HepG2 (cell line): ENCODE data around the gene FAM229A. TPM values are rescaled to one million over a fixed set of nuclear protein-coding genes. Genes with fewer than 3 reads are reported as not detected.

Experiments
- CBX2 ChIP-seq, 2 experiments: fragments of 200-600 bp in 1 of 2; sonication (generic); formaldehyde crosslinking in 1 of 2; IDR thresholded peaks; 2 replicates each; pipeline versions ENCODE4 v1.7.0 to v1.8.1; 2018 to 2022; ENCODE audit warnings: low read depth in 2 of 2, low read length in 1 of 2, mild to moderate bottlenecking in 1 of 2, missing genetic modification reagents in 1 of 2
- FOXA3 ChIP-seq: IDR thresholded peaks from 2 replicates; pipeline ENCODE4 v1.6.1; 2016; ENCODE audit warnings: missing genetic modification reagents, missing compliant biosample characterization
- HMG20B ChIP-seq: conservative IDR thresholded peaks from 2 replicates; pipeline ENCODE4 v1.6.1; 2016; ENCODE audit warnings: missing genetic modification reagents, missing compliant biosample characterization
- JDP2 ChIP-seq: sonication (generic); formaldehyde crosslinking; IDR thresholded peaks from 2 replicates; pipeline ENCODE4 v1.8.1; 2022; ENCODE audit warnings: missing genetic modification reagents, borderline replicate concordance
- KDM5B ChIP-seq: sonication (generic); formaldehyde crosslinking; IDR thresholded peaks from 2 replicates; pipeline ENCODE4 v1.4.0; 2020; ENCODE audit warnings: missing genetic modification reagents, mild to moderate bottlenecking, borderline replicate concordance
- KDM6A ChIP-seq: IDR thresholded peaks from 2 replicates; pipeline ENCODE4 v1.6.1; 2016; ENCODE audit warnings: low read depth
- KLF15 ChIP-seq: sonication (generic); formaldehyde crosslinking; IDR thresholded peaks from 2 replicates; pipeline ENCODE4 v1.8.1; 2023; ENCODE audit warnings: borderline replicate concordance, mild to moderate bottlenecking, inconsistent platforms, missing genetic modification reagents, mixed read lengths
- MLLT10 ChIP-seq: sonication (generic); formaldehyde crosslinking; IDR thresholded peaks from 2 replicates; pipeline ENCODE4 v1.4.0; 2020; ENCODE audit warnings: missing genetic modification reagents
- NFYC ChIP-seq: IDR thresholded peaks from 2 replicates; pipeline ENCODE4 v1.6.1; 2016; ENCODE audit warnings: missing genetic modification reagents, missing compliant biosample characterization
- SKI ChIP-seq: fragments of 450-650 bp; IDR thresholded peaks from one replicate; pipeline ENCODE4 v1.6.1; 2018; ENCODE audit warnings: mild to moderate bottlenecking; ENCODE audit not compliant: partially characterized antibody
- SMC3 ChIP-seq: IDR thresholded peaks from 2 replicates; pipeline ENCODE4 v1.6.1; 2011; ENCODE audit warnings: low read length, improper control_type of control experiment
- SOX6 ChIP-seq, 2 experiments: fragments of 450-650 bp in 1 of 2; sonication (generic) in 1 of 2; formaldehyde crosslinking in 1 of 2; IDR thresholded peaks; 2 replicates each; pipeline versions ENCODE4 v1.4.0 to v1.6.1; 2017 to 2020; ENCODE audit warnings: antibody characterized with exemption in 1 of 2, mild to moderate bottlenecking in 1 of 2, missing genetic modification reagents in 1 of 2
- ZNF180 ChIP-seq: sonication (generic); formaldehyde crosslinking; IDR thresholded peaks from 2 replicates; pipeline ENCODE4 v1.4.0; 2020; ENCODE audit warnings: low read depth, missing genetic modification reagents, borderline replicate concordance
- ZNF232 ChIP-seq: sonication (generic); formaldehyde crosslinking; IDR thresholded peaks from 2 replicates; pipeline ENCODE4 v1.4.0; 2020; ENCODE audit warnings: missing genetic modification reagents, borderline replicate concordance
- ZNF235 ChIP-seq: sonication (generic); formaldehyde crosslinking; IDR thresholded peaks from 2 replicates; pipeline ENCODE4 v1.8.1; 2023; ENCODE audit warnings: mild to moderate bottlenecking, missing genetic modification reagents, borderline replicate concordance
- ZNF333 ChIP-seq: sonication (generic); formaldehyde crosslinking; IDR thresholded peaks from 2 replicates; pipeline ENCODE4 v1.4.0; 2020; ENCODE audit warnings: mild to moderate bottlenecking, missing genetic modification reagents, borderline replicate concordance
- ZNF788 ChIP-seq: sonication (generic); formaldehyde crosslinking; IDR thresholded peaks from 2 replicates; pipeline ENCODE4 v1.5.0; 2020; ENCODE audit warnings: mild to moderate bottlenecking, missing genetic modification reagents, borderline replicate concordance
- polyA plus RNA-seq, 8 experiments: library from polyadenylated mRNA; depleted of rRNA in 3 of 8; stranded (reverse) in 7 of 8; unstranded in 1 of 8; fragments of >200 nt; fragmentation: Illumina TruSeq in 4 of 8; extraction: Trizol in 4 of 8; gene quantifications; 2 replicates each; pipeline versions ENCODE4 v1.2.1 to v1.2.3, GENCODE V29; 2011 to 2016; ENCODE audit warnings: low read depth in 4 of 8, missing spikeins in 1 of 8, mixed read lengths in 1 of 8; ENCODE audit not compliant: insufficient read depth in 1 of 8
- total RNA-seq, 5 experiments: library from RNA; depleted of rRNA; stranded (reverse); fragments of >200 nt; fragmentation: Illumina TruSeq; extraction: Trizol; gene quantifications; 2 replicates each; pipeline ENCODE4 v1.2.3, GENCODE V29; 2016; ENCODE audit warnings: low read depth in 1 of 5
- TF ChIP-seq, protein P1 (sequence below): sonication (generic); formaldehyde crosslinking; IDR thresholded peaks from 2 replicates; pipeline ENCODE4 v1.8.1; 2023; ENCODE audit warnings: missing genetic modification reagents, inconsistent platforms, borderline replicate concordance
- TF ChIP-seq, protein P2 (sequence below): sonication (generic); formaldehyde crosslinking; IDR thresholded peaks from 2 replicates; pipeline ENCODE4 v1.9.0; 2021; ENCODE audit warnings: missing genetic modification reagents, mild to moderate bottlenecking, borderline replicate concordance
- TF ChIP-seq, protein P3 (sequence below): sonication (generic); formaldehyde crosslinking; IDR thresholded peaks from 2 replicates; pipeline ENCODE4 v1.5.0; 2020; ENCODE audit warnings: missing genetic modification reagents
- TF ChIP-seq, protein P4 (sequence below): sonication (generic); formaldehyde crosslinking; IDR thresholded peaks from 2 replicates; pipeline ENCODE4 v1.4.0; 2020; ENCODE audit warnings: mild to moderate bottlenecking, missing genetic modification reagents
- TF ChIP-seq, protein P5 (sequence below): IDR thresholded peaks from 2 replicates; pipeline ENCODE4 v1.6.1; 2016; ENCODE audit warnings: low read depth, borderline replicate concordance

The FAM229A gene
- total and polyA plus RNA-seq, 2 of the 13 experiments (the other 11 are each of a cell fraction or from before 2014, with no cell fraction given) = 3.2 to 17.6 TPM

DNA sequence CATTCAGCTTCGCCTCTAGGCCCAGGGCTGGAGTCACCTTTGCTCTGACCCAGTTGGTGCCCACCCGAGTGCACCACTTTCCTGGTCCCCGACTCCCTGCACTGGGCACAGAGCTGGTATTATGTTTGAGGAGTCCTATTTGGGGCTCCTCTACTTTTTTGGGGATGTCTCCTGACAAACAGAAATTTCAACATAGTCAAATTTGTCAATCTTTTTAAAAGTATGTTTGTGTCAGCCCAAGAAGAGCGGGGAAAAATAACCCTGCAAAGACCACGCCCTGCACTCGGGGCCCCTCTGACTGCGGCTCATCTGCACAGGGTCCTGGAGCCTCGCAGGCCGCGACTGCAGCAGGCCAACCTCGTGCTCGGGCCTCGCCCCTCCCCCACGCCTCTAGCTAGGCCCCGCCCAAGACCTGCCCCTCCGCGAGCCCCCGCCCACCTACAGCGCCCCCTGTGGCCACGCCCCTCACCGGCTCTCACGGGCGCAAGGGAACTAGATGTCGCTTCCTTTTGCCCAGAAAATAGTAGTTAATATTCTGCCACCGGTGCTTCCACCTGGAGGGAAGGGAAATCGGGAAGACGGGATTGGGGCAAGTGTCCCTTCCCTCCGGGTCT lies 11.4 kb downstream of the FAM229A start (continued):
- TF ChIP-seq, protein P1, sequence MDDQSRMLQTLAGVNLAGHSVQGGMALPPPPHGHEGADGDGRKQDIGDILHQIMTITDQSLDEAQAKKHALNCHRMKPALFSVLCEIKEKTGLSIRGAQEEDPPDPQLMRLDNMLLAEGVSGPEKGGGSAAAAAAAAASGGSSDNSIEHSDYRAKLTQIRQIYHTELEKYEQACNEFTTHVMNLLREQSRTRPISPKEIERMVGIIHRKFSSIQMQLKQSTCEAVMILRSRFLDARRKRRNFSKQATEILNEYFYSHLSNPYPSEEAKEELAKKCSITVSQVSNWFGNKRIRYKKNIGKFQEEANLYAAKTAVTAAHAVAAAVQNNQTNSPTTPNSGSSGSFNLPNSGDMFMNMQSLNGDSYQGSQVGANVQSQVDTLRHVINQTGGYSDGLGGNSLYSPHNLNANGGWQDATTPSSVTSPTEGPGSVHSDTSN (CRISPR knock-in tag) = no peak
- TF ChIP-seq, protein P2, sequence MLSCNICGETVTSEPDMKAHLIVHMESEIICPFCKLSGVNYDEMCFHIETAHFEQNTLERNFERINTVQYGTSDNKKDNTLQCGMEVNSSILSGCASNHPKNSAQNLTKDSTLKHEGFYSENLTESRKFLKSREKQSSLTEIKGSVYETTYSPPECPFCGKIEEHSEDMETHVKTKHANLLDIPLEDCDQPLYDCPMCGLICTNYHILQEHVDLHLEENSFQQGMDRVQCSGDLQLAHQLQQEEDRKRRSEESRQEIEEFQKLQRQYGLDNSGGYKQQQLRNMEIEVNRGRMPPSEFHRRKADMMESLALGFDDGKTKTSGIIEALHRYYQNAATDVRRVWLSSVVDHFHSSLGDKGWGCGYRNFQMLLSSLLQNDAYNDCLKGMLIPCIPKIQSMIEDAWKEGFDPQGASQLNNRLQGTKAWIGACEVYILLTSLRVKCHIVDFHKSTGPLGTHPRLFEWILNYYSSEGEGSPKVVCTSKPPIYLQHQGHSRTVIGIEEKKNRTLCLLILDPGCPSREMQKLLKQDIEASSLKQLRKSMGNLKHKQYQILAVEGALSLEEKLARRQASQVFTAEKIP (CRISPR knock-in tag) = no peak
- TF ChIP-seq SKI = no peak
- no peak for TF ChIP-seq SMC3
- peak; percentile 14; the same call in 1 of the 2 replicates for TF ChIP-seq NFYC (CRISPR knock-in tag)
- no peak for TF ChIP-seq ZNF333 (CRISPR knock-in tag)
- TF ChIP-seq MLLT10 = no peak
- peak; percentile 78; the same call in 1 of the 2 replicates for TF ChIP-seq KLF15
- no peak for TF ChIP-seq SOX6 (IDR thresholded peaks at IDR 0.05)
- 0 out of 2 replicates have a peak, but pooled peaks have one; percentile 33 for TF ChIP-seq SOX6 (CRISPR knock-in tag; IDR thresholded peaks at IDR 0.05)
- TF ChIP-seq, protein P3, sequence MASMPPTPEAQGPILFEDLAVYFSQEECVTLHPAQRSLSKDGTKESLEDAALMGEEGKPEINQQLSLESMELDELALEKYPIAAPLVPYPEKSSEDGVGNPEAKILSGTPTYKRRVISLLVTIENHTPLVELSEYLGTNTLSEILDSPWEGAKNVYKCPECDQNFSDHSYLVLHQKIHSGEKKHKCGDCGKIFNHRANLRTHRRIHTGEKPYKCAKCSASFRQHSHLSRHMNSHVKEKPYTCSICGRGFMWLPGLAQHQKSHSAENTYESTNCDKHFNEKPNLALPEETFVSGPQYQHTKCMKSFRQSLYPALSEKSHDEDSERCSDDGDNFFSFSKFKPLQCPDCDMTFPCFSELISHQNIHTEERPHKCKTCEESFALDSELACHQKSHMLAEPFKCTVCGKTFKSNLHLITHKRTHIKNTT = no peak
- no peak; the same call in 1 of the 2 replicates for TF ChIP-seq ZNF235 (CRISPR knock-in tag)
- TF ChIP-seq, protein P4, sequence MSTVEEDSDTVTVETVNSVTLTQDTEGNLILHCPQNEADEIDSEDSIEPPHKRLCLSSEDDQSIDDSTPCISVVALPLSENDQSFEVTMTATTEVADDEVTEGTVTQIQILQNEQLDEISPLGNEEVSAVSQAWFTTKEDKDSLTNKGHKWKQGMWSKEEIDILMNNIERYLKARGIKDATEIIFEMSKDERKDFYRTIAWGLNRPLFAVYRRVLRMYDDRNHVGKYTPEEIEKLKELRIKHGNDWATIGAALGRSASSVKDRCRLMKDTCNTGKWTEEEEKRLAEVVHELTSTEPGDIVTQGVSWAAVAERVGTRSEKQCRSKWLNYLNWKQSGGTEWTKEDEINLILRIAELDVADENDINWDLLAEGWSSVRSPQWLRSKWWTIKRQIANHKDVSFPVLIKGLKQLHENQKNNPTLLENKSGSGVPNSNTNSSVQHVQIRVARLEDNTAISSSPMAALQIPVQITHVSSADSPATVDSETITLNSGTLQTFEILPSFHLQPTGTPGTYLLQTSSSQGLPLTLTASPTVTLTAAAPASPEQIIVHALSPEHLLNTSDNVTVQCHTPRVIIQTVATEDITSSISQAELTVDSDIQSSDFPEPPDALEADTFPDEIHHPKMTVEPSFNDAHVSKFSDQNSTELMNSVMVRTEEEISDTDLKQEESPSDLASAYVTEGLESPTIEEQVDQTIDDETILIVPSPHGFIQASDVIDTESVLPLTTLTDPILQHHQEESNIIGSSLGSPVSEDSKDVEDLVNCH (CRISPR knock-in tag) = no peak
- TF ChIP-seq, protein P5, sequence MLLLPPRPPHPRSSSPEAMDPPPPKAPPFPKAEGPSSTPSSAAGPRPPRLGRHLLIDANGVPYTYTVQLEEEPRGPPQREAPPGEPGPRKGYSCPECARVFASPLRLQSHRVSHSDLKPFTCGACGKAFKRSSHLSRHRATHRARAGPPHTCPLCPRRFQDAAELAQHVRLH = peak; percentile 80; the same call in 1 of the 2 replicates
- TF ChIP-seq HMG20B (CRISPR knock-in tag) = 0 out of 2 replicates have a peak, but pooled peaks have one; percentile 13
- peak; percentile 70; the same call in 1 of the 2 replicates for TF ChIP-seq ZNF232 (CRISPR knock-in tag)
- peak; percentile 41; the same call in 1 of the 2 replicates for TF ChIP-seq FOXA3 (CRISPR knock-in tag)
- no peak for TF ChIP-seq JDP2 (CRISPR knock-in tag)
- no peak for TF ChIP-seq CBX2 (IDR thresholded peaks at IDR 0.05; ENCODE audit: low read depth, low read length)
- TF ChIP-seq CBX2 (CRISPR knock-in tag; IDR thresholded peaks at IDR 0.05; ENCODE audit: low read depth) = no peak
- no peak for TF ChIP-seq ZNF788 (CRISPR knock-in tag)
- no peak for TF ChIP-seq KDM6A (CRISPR knock-in tag)
- TF ChIP-seq KDM5B (CRISPR knock-in tag) = peak; percentile 54; the same call in 1 of the 2 replicates
- TF ChIP-seq ZNF180 (CRISPR knock-in tag) = no peak
